CD4-positive, alpha-beta T cell treated with Interleukin-15 for 4 hours (primary cell): Measurements from ENCODE around the gene S100Z.
"Not testable (repeated sequence)": the region's sequence is repeated elsewhere in the genome, so short reads cannot be mapped to it uniquely, and the experiment has no call there.

Experiments used
- DNase-seq: peaks from one replicate; pipeline ENCODE4 v3.0.0-alpha.2; 2020; ENCODE audit warnings: low spot score

S100Z gene

GRCh38 chr5:76849419-76850291, at the start of gene S100Z:
S100Z (plus strand) TSS chr5:76850014; CDS start chr5:76875360, 25,346 bp downstream.
- DNase-seq: peak; percentile 37

GRCh38 chr5:76800579-76800978, 49.2 kb upstream of the S100Z start:
- no peak for DNase-seq

GRCh38 chr5:76801159-76801802, 48.5 kb upstream of the S100Z start:
- DNase-seq: no peak

- DNase-seq: no peak
Observed at GRCh38 chr5:76801803-76802195, 48.0 kb upstream of the S100Z start.

- no peak for DNase-seq
Observed at GRCh38 chr5:76804266-76804665, 45.5 kb upstream of the S100Z start.

- DNase-seq: no peak
Observed at GRCh38 chr5:76805821-76806505, 43.9 kb upstream of the S100Z start.

GRCh38 chr5:76807296-76807695, 42.5 kb upstream of the S100Z start:
- no peak for DNase-seq

GRCh38 chr5:76808141-76808691, 41.6 kb upstream of the S100Z start:
- DNase-seq: no peak

- DNase-seq: no peak
Observed at GRCh38 chr5:76809141-76809540, 40.7 kb upstream of the S100Z start.

- DNase-seq: no peak
Observed at GRCh38 chr5:76810236-76810635, 39.6 kb upstream of the S100Z start.

GRCh38 chr5:76811214-76811613, 38.6 kb upstream of the S100Z start:
- DNase-seq: no peak

GRCh38 chr5:76812209-76812608, 37.6 kb upstream of the S100Z start:
- not testable (repeated sequence) for DNase-seq

- no peak for DNase-seq
Observed at GRCh38 chr5:76813982-76814562, 35.7 kb upstream of the S100Z start.

- no peak for DNase-seq
Observed at GRCh38 chr5:76816110-76816831, 33.5 kb upstream of the S100Z start.

- peak; percentile 40 for DNase-seq
Observed at GRCh38 chr5:76818844-76819831, 30.7 kb upstream of the S100Z start, which contains the start of gene F2RL1. F2RL1 (plus strand) TSS chr5:76819030; CDS start chr5:76819183, 153 bp downstream.

GRCh38 chr5:76819851-76820525, 29.8 kb upstream of the S100Z start:
- DNase-seq: no peak

GRCh38 chr5:76820526-76820890, 29.3 kb upstream of the S100Z start:
- no peak for DNase-seq

GRCh38 chr5:76821136-76821535, 28.7 kb upstream of the S100Z start:
- DNase-seq: no peak

- DNase-seq: not testable (repeated sequence)
Observed at GRCh38 chr5:76822105-76822731, 27.6 kb upstream of the S100Z start.
